G401 (cell line): Measurements from ENCODE around the gene TMEM8B. TPM values are rescaled to one million over a fixed set of nuclear protein-coding genes. Genes with fewer than 3 reads are reported as not detected.
A peak's percentile ranks its signal among the peaks of the same experiment; 100 is the strongest.
"Not testable (repeated sequence)": the region's sequence is repeated elsewhere in the genome, so short reads cannot be mapped to it uniquely, and the experiment has no call there.

Source experiments
- DNase-seq: peaks from one replicate; pipeline ENCODE4 v3.0.0-alpha.2; 2015; ENCODE audit warnings: low spot score
- in situ Hi-C: cut with HindIII; loops from 2 replicates; pipeline ENCODE4 v1.10.0; 2016; ENCODE audit warnings: low sequenced_read_pairs, mixed read lengths
- total RNA-seq: library from RNA; depleted of rRNA; stranded (reverse); fragments of >200 nt; shearing (Covaris generic); gene quantifications from 2 replicates; pipeline ENCODE4 v1.2.3, GENCODE V29; 2014

The TMEM8B gene
- total RNA-seq, 1 experiment from 2014 or later: 2.5 TPM

DNA sequence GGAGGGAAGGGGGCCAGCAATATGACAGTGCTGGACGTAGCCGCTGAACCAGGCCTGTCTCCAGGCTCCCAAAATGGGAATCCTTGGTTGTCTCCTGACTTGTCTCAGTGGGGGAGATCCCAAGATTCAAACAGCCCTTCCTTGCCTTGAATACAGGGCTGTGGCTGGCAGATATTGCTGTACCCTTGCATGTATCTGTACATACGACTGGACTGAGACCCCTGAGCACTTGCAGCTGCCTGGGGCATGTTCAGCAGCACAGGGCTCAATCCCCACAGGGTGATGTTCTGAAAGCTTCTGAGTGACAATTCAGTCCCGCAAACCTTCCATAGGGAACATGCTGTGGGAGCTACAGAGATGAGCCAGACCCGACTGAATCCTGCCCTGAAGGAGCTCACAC lies 27.9 kb downstream of the TMEM8B start:
- in situ Hi-C loops: no loop called here
- DNase-seq: no peak

DNA sequence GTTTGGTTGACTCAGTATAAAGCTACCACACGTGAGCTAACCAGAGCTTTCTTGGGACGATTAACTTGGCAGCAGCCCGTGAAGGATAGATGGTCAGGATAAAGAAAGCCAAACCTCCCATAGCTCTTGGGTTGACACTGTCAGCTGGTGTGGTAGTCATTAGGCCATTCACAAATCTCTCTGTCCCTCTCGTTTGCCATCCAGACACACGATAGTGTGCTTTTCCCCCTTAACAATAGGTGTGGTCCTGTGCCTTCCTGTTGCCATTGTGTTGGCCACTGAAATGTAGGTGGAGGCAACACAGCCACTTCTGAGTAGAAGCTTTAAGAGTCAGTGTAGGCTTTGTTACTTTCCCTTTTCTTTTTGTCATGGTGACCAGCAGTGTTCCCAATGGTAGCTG lies 29.4 kb downstream of the TMEM8B start:
- DNase-seq: no peak
- in situ Hi-C loops: no loop called here

DNA sequence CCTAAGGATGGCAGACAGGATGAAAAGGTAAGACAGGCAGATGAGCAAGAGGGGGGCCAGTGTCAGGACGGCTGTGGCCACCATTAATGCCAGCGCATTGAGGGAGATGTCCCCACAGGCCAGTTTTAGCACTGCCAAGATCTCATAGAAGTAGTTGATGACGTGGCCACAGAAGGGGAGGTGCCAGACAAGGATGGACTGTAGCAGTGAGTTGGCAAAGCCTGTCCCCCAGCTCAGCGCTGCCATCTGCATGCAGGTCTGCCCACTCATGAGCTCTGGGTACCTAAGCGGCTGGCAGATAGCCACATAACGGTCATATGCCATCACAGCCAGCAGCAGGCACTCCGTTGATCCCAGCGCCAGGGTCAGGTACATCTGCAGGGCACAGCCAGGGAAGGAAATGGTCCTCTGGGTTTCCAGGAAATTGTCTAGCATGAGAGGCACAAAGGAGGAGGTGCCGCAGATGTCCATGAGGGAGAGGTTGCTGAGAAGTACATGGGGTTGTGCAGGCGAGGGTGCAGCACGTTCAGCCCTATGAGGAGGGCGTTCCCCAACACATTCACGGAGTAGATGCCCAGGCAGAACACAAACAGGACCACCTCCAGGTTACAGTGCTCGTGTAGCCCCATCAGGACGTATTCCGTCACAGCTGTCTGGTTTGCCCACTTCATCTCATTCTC lies 30.4 kb downstream of the TMEM8B start:
- in situ Hi-C loops: no loop called here
- peak; percentile 86 for DNase-seq

DNA sequence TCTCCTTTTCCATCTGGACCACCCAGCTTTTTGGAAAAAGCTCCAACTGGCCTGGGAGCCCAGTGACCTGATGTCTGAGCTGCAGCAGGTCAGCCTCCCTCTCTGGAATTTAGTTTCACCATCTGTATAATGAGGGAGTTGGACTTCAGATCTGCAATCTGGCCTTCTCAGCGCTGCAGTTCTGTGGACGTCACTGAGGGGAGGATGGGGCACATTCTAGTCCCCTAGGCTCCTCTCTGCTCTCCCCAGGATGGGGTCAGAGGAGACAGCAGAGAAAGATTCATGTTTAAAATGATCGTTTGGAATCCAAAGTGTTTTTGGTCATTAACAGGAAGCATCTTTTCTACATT lies 30.9 kb downstream of the TMEM8B start:
- no peak for DNase-seq
- in situ Hi-C loops: no loop called here

DNA sequence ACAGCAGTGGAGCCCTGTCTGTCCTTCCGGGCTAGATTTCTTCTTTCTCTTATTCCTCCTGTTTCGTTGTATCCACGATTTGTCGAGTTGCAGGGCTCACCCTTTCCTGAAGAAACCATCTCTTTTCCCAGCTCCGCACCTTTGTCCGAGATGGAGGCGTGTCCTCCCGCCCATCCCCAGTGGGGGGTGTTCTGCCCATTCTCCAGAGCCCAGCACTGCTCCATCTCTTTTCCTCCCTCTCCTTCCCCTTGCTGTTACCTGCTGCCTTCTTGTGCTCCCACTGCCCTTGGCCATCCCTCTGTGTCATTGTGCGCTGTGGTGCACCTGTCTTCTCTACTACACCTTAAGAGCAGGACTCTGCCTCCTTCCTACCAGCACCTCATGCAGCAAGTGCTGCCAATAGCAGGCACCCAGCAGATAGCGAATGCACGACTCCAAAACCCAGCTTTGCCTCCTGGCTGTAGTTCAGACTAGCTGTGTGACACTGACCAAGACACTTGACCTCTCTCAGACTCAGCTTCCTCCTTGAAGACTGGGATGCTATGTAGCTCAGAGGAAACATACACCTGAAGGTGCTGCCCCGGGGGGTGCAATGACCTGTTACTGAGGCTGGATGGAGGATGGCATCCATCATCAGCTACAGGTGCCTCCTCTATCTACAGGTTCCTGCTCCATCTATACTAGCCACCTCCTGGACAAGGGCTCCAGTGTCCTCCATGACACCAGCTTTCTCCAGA lies 32.3 kb downstream of the TMEM8B start:
- DNase-seq: no peak
- in situ Hi-C loops: no loop called here

DNA sequence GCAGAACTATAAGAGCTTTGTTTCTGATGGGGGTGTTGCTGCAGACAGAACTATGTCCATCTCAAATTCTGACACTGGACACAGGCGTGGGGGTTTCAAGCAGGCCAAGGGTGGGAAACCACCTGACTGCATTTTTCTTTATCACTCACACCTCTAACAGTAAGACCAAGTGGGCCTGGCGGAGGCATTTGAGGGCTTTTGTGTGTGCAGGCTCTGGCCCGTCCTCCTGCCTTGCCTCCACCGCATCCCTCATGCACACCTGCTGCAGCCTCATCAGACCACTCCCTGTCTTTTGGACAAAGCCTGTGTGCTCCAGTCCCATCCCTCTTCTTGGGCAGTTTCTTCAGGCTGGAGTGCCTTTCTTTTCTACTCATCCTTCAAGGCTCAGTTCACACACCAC lies 33.3 kb downstream of the TMEM8B start:
- no peak for DNase-seq
- in situ Hi-C loops: no loop called here

DNA sequence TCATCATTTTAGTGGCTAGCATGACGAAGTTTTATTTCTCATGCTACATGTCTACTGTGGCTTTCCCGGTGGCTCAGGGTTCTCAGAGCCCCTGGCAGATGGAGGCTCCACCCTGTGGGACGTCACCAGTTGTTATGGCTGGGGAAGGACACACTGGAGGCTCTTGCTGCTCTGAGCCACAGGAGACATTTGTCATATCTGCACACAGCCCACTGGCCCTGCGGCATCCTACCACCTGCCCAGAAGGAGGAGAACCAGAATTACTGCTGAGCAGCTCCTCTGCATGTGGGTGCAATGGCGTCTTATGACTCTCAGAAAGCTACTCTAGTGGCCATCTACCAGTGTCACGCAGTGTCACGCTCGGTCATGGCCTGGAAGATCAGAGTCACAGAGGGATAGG lies 34.6 kb downstream of the TMEM8B start:
- DNase-seq: no peak
- in situ Hi-C loops: no loop called here

DNA sequence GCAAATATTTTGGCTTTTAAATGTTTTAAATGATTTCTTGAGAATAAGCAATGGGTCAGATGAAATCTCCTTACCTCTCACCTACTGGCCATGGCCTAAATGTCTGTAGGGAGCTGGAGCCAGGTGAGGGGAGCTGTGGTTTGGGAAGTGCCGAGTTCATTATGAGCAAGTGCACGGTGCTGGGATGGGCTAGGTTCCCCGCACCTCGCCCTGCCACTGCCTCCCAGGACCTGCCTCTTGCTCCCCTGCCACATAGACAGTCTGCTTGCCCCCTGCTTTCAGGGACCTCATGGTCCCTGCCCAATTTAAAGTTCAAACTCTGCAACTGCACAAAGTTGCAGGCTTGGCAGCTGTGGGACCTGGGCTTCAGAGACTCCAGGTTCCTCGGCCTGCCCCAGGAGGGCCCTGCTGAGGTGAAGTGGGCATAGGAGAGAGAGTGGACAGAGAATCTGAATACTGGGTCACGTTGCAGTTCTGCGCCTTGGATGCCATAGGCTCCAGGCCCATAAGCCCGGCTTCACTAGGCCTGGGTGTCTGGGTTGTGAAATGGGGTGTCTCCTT lies 35.7 kb downstream of the TMEM8B start:
- DNase-seq: no peak
- in situ Hi-C loops: no loop called here

DNA sequence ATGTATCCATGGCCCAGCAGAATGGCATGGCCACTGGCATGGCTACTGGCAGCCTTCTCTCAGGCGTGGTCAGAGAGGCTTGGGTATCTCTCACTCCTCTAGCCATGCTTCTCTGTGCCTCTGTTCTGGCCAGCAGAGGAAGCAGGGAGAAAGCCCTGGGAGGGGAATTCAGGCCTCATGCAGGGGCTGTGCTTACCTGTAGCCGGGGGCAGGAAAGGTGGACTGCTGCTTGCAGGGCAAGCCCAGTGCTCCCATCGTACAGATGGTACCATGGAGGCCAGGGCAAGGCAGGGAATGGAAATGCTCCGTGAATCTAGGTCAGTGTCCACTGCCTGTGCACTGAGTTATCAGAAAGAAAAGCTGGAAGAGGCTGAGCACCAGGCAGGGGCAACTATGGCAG lies 38.5 kb downstream of the TMEM8B start:
- no peak for DNase-seq
- in situ Hi-C loops: no loop called here

DNA sequence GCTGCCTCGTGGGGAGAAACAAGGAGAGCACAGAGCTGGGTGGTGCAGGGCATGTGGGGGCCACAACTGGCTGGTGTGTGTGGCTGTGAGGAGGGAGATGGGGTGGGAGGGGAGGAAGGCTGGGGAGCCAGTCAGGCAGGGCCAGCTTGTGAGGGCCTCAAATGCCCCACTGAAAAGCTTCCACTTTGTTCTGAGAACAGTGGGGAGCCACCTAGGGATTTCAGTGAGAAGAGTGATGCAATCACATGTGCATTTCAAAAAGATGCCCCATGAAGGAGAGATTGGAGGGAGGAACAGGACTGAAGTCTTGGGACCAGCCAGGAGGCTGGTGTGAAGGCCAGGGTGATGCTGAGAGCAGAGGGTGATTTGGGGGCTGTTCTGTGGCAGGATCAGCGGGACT lies 39.9 kb downstream of the TMEM8B start:
- DNase-seq: no peak
- in situ Hi-C loops: no loop called here

DNA sequence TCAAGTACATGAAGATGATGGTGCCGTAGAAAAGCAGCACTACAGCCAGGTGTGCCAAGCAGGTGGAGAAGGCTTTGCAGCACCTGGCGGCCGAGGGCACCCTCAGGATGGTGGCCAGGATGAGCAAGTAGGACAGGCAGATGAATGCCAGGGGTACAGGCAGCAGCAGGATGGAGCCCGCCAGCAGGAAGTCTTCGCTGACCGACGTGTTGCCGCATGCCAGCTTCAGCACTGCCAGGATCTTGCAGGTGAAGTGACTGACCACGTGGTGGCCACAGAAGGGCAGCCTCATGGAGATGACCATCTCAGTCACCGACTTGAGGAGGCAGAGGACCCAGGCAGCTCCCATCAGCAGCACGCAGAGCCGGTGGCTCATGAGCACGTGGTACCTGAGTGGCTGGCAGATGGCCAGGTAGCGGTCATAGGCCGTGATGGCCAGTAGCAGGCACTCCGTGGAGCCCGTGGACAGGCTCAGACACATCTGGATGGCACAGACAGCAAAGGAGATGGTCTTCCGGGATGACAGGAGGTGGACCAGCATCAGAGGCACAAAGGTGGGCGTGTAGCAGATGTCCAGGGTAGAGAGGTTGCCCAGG lies 40.7 kb downstream of the TMEM8B start:
- DNase-seq: no peak
- in situ Hi-C loops: no loop called here

DNA sequence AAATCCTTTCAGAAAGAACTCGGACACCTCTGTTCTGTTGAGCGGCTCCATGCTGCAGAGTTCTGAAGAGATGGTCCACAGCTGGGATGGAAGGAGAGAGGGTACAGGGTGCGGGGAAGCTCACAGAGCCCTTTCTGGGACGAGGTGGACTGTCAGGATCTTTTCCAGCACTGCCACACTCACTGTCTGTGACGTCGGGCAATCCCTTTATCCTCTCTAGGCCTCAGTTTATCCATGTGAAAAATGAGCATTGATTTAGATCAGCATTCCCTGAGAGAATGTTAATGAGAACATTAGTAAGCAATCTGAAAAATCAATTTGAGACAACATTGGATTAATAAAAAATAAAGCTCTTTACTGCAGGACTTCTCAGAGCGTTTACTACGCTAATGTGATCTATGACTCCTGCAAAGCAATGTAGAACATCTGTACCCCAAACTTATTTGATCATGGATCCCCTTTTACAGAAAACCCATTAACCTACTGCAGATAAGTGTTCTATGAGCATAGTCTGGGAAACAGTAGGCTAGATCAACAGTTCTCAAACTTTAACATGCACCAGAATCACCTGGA lies 41.4 kb downstream of the TMEM8B start, which contains the start of gene OR13J1:
Gene OR13J1 (minus strand): TSS at position 51 of the 573 bp plus-strand sequence. CDS start 0 bp downstream, at position 51.
- DNase-seq: no peak
- in situ Hi-C loops: no loop called here

DNA sequence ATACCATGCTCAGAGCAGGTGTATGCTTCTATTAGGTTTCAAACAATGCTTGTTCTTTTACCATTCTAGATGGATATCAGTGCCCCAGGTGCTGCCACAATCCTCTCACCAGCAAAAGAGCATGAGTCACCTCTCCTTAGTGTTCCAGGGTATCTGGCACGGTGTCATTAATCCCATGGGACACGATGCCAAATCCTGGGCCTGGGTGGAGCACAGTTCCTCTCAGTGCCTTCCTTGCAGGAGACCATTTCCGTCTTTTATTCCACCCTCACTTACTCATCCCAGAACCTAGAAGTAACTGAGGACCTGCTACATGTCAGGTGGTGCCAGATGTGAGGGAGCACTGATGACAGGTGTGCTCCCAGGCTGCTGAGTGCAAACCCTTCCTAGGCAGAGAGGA lies 42.5 kb downstream of the TMEM8B start:
- in situ Hi-C loops: no loop called here
- DNase-seq: no peak

DNA sequence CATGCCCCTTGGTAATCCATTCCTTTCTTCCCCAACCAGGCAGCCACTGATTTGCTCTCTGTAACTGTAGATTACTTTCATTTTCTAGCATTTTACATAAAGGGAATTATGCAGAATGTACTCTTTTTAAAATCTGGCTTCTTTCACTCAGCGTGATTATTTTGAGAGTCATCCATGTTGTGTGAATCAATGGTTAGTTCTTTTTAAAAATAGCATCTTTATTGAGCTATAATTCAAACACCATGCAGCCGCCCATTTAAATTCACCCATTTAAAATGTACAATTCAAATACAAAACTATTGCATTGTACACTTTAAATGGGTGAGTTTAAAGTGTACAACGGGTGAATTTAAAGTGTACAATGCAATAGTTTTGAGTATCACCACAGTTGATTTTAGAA lies 43.5 kb downstream of the TMEM8B start:
- DNase-seq: no peak
- in situ Hi-C loops: no loop called here

DNA sequence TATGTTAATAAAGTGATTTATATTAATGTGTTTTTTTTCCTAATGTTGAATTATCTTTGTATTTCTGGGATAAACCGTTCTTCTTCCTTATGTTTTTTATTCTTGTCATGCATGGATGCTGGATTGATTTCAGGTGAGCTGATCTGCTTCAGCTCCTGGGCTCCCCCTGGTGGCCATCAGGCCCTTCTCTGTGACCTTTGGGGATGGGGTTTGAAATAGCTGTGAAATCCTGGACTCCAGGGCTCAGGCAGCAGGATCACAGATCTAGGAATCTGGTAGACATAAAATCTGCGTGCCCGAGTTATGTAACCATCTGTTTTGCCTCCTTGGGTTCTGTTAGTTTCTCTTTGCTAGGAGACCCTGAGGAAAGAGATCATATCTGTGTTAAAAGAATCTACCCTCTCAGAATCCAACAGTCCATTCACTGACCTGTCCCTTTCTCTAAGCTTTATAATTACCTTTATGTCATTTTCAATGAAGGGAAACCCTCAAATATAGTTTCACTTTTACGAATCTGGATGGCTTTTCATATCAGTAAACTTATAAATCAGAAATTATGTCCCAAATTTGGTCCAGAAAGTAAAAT lies 53.3 kb downstream of the TMEM8B start:
- in situ Hi-C loops: no loop called here
- peak; percentile 95 for DNase-seq

DNA sequence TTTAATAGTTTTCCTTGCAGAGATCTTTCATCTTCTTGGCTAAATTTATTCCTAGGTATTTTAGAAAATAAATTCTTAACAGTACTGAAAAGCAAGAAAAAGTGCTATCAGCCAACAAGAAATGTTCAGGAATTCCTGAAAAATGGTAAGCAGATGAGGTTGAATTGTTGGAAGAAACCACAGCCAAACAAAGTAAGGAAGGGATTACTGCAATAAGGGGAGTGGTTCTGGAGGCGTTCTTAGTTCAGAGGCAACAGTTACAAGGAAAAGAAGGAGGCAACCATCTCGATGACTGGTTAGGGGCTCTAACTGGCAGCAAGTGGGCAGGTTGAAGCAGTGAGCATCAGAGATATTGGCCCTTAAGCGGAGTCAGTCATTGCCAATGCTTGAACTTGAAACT lies 54.0 kb downstream of the TMEM8B start:
- DNase-seq: no peak
- in situ Hi-C loops: no loop called here

DNA sequence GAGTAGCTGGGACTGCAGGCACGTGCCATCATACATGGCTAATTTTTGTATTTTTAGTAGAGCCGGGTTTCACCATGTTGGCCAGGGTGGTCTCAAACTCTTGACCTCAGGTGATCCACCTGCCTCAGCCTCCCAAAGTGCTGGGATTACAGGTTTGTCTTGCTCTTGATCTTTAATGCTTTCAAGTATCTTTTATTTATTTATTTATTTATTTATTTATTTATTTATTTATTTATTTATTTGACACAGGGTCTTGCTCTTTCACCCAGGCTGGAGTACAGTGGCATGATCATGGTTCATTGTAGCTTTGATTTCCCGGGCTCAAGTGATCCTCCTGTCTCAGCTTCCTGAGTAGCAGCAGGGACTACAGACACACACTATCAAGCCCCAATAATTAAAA lies 55.9 kb downstream of the TMEM8B start:
- in situ Hi-C loops, DNase-seq: not testable (repeated sequence)

DNA sequence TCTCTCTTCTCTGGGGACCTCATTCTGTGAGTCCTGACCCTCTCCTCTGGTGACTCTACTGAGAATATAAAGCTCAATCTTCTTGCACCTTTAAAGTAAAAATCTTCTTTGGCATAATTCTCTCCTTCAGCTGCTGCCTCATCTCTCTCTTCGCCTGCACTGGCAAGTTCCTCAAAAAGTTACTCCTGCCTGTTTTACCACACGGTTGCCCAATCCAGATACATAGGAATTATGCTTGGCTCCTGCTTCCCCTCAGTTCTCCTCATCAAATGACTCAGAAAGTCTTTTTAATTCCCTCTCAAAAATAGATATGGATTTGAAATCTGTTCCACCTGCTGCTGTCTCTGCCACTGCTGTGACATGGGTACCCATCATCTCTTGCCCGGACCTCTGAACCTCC lies 62.6 kb downstream of the TMEM8B start:
- in situ Hi-C loops: no loop called here
- no peak for DNase-seq

DNA sequence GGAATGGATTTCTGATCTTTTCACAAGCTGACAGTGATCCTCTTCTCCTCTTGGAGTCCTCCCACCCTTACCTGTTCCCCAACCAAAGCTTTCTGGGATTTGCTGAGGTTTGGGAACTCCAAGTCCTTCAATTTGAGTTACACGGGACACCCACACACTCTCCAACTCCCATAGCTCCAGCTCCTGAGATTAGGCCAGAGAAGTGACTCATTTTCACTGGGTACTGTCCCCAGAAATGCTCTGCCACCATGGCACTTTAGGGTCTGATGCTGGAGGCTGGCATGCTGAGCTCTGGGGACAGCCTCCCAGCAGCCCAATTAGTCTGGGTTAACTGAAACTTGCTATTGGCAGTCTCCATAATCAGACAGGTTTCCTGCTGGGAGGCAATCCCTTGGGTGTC lies 63.0 kb downstream of the TMEM8B start:
- DNase-seq: no peak
- in situ Hi-C loops: no loop called here

DNA sequence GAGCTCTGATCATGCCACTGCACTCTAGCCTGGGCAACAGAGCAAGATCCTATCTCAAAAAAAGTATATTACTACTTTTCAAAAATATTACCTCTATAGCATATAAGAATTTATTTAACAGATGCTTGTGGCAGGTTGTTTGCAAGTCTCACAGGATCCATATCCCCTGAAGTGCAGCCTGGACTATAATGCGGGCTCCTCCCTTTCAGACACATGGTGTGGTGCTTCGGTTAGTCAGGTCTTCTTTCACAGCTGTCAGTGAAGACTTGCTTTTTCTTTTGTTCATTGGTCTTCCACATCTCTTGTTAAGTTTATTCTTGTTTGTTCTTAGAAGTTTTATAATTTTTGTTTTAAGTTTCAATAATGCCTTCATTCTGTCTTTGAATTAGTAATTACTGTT lies 67.5 kb downstream of the TMEM8B start:
- no peak for DNase-seq
- in situ Hi-C loops: no loop called here
